NCI-H2227 (cell line): ENCODE results near the gene NUF2.
"Not testable (repeated sequence)": the region's sequence is repeated elsewhere in the genome, so short reads cannot be mapped to it uniquely, and the experiment has no call there.

Source experiments
- DNase-seq: peaks from one replicate; lab custom pipeline; 2025; ENCODE audit not compliant: unreplicated experiment; lab: John Stamatoyannopoulos, UW

NUF2 gene

DNA sequence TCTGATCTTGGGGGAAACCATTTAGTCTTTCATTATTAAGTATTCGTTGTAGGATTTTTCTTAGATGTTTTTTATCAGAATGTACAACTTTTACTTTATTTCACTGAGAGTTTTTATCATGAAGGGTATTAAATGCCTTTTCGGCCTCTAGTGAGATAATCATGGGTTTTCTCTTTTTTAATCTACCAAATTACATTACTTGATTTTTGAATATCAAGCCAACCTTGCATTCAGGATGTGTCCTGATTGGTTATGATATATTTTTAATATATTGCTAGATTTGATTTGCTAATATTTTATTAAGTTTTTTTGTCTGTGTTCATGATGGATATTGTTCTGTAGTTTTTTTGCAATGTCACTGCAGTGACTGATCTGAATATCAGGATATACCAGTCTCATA, 9.4 kb downstream of the NUF2 start:
- no peak for DNase-seq

DNA sequence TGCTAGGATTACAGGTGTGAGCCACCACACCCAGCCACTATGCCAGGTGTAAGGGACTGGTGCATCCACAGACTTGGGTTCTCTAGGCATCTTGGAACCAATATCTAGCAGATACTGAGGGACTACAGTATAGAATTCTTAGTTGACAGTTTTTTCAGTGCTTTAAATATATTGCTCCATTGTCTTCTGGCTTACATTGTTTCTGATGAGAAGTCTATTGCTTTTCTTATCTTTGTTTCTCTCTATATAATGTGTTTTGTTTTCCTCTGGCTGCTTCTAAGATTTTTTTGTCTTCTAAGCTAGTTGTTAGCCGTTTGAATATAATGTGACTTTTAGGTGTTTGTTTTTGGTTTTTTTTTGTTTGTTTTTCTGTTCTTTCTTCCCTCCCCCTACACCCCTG, 13.5 kb downstream of the NUF2 start:
- DNase-seq = no peak

DNA sequence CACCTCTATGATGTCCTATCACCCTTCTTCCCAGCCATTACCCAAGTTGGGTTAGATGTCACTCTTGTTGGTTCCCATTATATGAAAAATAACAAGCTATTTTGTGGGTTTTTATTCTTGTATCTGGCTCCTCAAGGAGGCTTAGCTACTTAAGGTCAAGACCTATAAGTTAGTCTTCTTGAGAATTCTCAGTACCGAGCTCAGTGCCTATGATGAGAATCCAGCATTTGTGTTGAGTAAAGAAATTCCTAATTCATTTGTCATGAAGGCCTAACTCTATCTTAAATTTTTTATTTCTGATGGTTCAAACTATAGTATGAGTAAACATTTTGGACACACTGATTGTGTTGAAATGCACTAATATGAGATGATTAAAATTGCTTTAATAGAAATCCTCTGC, 15.9 kb downstream of the NUF2 start:
- no peak for DNase-seq

- DNase-seq = no peak
Observed at GRCh38 chr1:163346326-163346870, 24.6 kb downstream of the NUF2 start.

- DNase-seq = no peak
Observed at GRCh38 chr1:163347106-163347505, 25.4 kb downstream of the NUF2 start.

DNA sequence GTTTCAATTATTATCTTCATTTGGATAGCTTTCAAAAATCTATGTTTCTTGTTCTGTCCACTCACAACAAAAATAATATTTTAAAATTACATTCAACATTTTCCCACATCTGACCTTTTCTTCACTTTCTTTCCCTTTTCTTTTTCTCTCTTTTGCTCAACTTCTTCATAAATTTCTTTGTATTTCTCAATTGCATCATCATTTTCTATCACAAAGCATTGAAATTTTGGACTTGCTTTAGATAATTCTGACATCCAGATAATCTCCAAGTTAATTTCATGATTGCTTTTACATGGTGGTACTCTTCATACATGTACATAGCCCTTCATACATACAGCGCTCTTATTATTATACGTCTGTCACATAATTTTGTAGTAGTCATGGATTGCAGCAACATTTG, 30.2 kb downstream of the NUF2 start:
- no peak for DNase-seq

DNA sequence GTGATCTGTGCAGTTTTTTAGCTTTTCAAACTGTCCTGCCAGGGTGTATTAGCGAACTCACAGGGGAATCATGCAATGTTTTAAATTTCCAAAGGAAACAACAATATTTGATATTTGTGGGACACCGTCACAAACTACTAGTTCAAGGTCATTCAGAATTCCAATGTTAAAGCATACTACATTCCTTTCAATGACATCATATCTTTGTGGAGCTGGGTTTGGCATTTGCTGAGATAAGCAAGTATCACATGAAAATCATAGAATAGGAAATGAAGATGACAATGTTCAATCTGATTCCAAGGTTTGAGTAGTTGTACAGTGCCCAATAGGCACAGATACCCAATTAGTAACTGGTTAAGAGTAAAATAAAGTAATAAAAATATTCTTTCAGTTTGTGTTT, 35.6 kb downstream of the NUF2 start:
- no peak for DNase-seq

GRCh38 chr1:163358172-163358571, 36.4 kb downstream of the NUF2 start:
- not testable (repeated sequence) for DNase-seq

DNA sequence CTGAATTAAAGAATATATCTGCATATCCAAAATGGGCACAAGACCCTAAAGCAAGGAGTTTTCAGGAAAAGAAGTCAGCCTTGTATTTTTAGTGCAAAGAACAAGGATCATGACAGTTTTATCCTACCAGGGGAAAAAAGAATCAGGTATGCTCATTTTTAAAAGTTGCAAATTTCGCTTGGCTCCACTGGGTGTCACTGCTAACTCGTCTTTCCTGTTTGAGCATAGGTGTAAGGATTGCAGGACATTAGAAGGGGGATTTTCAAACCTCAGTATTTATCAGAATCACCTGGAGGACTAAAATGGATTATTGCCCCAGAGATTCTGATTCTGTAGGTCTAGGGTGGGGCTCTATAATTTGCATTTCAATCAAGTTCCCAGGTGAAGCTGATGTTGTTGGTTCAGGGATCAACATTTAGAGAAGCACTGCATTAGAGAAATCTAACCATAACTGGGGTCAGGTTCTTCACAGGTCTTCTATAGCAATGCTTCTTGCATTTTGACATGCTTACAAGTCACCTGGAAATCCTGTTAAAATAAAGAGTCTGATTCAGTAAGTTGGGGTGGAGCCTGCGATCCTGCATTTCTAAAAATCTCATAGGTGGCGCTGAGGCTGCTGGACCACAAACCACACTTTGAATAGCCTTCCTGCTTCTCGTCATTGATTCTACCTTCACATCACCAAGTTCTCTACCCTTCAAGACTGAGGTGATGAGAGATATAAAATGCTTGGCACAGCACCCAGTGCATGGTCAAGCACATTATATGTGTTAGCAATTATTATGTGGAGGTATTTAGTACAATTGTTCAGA, 39.6 kb downstream of the NUF2 start:
- peak; percentile 55 for DNase-seq

- DNase-seq = no peak
Observed at GRCh38 chr1:163365186-163365585, 43.4 kb downstream of the NUF2 start.

- no peak for DNase-seq
Observed at GRCh38 chr1:163366555-163366954, 44.8 kb downstream of the NUF2 start.

GRCh38 chr1:163367721-163368120, 46.0 kb downstream of the NUF2 start:
- no peak for DNase-seq

DNA sequence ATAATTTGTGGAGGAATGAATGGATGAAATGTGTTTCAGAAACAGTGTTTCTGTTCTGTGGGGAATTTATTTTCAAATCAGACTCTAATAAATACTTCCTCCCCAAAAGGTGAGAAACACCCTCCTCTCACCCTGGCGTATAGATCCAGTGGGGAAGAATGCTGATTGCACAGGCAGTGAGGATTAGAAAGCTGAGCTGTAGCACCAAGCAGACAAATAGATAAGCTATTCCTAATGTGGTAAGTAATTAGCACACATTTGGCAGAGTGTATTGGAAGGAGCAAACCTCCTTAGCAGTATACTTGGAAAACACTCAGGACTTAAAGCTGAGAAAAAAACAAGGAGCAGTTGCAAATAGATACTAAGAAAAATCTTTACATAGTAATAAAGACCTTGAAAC, 50.8 kb downstream of the NUF2 start:
- DNase-seq = no peak

DNA sequence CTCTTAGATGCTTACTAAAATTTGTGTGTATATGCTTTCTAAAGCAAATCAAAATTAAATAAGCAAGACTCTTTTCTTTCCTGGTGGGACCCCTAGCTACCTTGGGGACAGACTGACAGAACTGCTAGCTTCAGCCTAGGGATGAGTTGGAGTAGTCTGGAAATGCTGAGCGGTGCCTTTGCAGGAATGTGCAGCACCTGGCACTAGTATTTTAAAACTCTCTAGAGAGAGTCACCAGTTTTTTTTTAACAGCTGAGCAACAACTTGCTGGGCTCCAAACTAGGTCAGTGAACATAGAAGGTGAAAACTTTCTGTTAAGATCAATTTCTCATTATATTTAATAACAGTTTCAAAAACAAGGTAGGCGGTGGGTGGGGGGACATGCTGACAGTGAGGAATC, 56.8 kb downstream of the NUF2 start:
- no peak for DNase-seq

GRCh38 chr1:163379801-163380200, 58.0 kb downstream of the NUF2 start:
- DNase-seq = no peak

DNA sequence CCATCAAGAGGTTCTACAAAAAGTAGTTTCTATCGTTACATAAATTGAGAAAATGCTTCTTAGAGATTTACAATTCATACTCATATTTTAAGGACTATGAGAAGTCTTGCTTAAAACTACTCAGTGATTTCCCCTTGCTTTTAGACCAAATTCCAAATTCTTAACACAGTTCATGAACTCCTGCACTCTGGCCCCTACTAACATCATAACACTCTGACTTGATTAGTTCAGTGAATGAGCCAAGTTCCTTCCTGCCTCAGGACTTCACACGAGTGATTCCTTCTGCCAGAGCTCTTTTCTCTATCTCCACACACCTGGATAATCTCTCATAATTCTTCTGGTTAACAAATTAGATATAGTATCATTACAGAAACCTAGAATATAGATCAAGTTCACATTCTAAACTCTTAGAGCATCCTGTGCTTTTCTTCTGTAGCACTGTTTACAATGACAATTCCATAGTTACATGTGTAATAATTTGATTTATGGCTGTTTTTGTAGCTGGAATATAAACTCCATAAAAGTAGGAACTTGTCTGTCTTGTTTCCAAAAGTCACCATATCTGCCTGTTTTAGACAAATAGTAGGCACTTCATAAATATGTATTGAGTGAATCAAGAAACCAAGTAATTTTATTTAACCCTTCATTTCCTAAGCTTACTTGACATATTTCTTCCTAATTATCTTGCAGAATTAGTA, 59.9 kb downstream of the NUF2 start:
- DNase-seq = no peak

DNA sequence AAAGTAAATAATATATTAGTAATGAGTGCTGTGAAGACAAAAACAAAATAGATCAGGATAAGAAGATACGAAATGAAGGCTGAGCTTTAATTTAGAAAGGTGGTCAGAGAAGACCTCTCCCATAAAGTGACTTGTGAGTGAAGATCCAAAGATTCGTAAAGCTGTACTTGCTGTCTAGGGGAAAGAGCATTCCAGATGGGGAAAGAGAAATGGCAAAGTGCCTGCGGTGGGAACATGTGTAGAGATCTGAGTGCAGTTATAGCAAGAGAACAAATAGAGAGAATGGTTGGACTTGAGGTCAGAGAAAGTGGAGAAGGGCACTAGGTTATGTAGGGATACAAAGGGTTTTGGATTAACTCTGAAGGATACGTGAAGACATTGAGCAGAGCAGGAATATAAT, 60.6 kb downstream of the NUF2 start:
- no peak for DNase-seq

- DNase-seq = no peak
Observed at GRCh38 chr1:163387146-163387545, 65.4 kb downstream of the NUF2 start.

DNA sequence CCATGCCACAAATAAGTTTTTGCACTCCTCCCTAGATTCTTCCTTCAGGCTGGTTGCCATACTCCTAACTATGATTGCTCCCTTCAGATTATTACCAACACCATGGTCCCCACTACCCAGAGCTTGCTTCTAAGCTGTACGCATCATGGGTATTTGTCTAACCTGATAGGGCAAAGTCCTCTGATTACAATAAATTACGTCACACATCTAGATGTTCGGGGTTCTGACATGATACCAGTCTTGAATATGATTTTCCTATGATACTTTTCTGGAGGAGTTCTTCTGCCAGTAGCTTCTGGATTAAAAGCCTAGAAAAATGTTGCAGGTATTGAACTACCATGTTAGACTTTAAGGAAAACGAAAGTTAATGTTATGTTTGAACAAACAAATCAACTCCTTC, 67.2 kb downstream of the NUF2 start:
- no peak for DNase-seq

DNA sequence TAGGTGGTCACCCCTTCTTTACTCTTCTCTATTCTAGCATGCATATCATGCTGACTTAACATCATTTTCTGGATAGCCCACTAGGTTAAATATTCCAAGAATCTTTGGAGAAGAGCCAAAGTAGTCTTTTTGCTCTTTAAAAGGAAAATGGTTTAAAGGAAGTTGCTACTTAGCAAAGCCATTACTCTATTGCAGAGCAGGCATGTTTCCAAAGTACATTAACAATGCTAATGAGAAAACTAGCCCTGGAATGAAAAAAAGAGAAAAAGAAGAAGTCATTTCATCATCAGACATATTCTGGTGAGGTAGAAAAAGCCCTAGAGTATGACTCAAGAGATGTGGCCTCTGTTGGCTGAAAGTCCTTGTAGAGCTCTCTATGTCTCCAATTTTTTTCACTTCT, 74.0 kb downstream of the NUF2 start:
- DNase-seq = no peak

- no peak for DNase-seq
Observed at GRCh38 chr1:163397451-163398200, 75.9 kb downstream of the NUF2 start.

GRCh38 chr1:163399001-163399400, 77.2 kb downstream of the NUF2 start:
- no peak for DNase-seq
